Activated CD8-positive, alpha-beta memory T cell treated with anti-CD3 and anti-CD28 coated beads, Interleukin-2, amount 50 U/mL, for 1 hour (primary cell): Measurements from ENCODE around the gene GNG3.

Experiments used
- DNase-seq: peaks from one replicate; pipeline ENCODE4 v3.0.0-alpha.2; 2020; ENCODE audit errors: extremely low read depth

GNG3 gene

GRCh38 chr11:62757846-62758788, 50.6 kb downstream of the GNG3 start:
- DNase-seq: no peak
